Eye (tissue), 1 donor: ENCODE data around the gene ZNF280C.
"Not testable (repeated sequence)": the region's sequence is repeated elsewhere in the genome, so short reads cannot be mapped to it uniquely, and the experiment has no call there.

Experiments used
- DNase-seq: peaks from one replicate; pipeline ENCODE4 v3.0.0-alpha.2; 2015

The ZNF280C gene

DNA sequence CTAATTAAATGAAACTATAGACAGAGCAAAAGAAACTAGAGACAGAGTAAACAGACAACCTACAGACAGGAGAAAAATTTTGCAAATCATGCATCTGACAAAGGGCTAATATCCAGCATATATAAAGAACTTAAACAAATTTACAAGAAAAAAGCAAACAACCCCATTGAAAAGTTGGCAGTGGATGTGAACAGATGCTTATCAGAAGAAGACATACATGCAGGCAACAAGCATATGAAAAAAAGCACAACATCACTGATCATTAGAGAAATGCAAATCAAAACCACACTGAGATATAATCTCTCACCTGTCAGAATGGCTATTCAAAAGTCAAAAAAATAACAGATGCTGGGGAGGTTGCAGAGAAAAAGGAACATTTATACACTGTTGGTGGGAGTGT lies 14.8 kb downstream of the ZNF280C start:
- no peak for DNase-seq

DNA sequence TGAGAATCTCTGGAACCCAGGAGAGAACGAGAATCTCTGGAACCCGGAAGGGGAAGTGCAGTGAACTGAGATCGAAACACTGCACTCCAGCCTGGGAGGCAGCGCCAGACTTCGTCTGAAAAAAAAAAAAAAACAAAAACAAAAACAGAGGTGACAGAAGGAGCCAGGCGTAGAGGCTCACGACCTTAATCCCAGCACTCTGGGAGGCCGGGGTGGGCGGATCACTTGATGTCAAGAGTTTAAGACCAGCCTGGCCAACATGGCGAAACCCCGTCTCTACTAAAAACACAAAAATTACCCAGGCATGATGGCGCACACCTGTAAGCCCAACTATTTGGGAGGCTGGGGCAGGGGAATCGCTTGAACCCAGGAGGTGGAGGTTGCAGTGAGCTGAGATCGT lies 17.0 kb downstream of the ZNF280C start:
- DNase-seq = no peak

DNA sequence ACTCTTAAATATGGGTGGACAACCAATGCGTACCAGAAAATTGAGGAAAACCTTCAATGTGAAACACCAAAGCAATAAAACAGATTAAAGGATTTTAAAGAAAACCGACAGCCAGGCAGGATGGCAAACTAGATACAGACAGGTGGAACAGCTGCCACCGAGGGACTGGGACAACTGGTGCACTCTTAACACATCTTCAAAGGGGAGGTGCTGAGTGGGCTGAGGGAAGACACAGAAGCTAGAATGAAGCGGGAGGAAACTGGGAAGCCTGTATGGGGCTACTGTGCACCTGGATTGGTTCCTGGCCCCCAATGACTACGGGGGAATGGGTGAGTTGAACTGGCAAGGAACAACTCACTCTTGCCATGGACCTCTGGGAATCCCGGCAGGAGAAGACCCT lies 20.7 kb downstream of the ZNF280C start:
- no peak for DNase-seq

DNA sequence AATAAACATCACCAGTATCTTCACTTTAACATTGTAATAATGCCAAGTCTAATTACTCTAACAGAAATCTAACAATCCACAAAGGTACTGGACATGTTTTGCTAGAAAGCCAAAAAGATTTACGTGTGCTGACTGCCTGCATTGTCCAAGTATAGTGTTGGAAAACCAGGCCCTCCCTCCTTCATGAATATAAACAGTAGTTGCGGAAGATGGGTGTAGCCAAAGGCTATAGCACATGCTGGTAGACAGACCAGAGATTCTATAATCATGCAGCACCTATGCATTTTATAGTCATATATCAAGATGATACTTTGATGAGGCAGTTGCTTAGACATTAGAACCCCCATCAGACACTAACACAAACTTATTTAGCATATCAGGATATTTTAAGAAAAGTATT lies 22.6 kb downstream of the ZNF280C start:
- no peak for DNase-seq

DNA sequence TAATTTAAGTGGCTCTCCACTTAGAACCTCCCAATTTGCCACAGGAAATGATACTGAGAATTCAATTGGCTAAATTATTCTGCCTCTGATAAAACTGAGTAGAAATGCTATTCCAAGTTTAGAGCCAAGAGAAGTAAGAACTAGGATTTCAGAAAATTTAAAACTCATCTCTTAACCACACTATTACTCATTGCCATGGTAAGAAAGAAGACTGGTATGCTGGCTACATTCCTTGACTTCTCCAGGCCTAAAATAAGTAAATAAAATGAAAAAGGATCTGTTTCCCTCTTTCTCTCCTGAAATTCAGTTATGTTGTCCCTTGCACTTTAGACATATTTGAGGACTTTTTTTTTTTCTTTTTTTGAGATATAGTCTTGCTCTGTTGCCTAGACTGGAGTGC lies 23.3 kb downstream of the ZNF280C start:
- DNase-seq = no peak

DNA sequence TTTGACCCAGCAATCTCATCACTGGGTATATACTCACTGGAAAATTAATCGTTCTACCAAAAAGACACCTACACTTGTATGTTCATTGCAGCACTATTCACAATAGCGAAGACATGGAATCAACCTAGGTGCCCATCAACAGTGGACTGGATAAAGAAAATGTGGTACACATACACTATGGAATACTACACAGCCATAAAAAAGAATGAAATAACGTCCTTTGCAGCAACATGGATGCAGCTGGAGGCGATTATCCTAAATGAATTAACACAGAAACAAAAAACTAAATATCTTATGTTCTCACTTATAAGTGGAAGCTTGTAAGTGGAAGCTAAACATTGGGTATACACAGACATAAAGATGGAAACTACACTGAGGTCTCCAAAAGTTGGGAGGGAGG lies 37.5 kb downstream of the ZNF280C start:
- DNase-seq = not testable (repeated sequence)

DNA sequence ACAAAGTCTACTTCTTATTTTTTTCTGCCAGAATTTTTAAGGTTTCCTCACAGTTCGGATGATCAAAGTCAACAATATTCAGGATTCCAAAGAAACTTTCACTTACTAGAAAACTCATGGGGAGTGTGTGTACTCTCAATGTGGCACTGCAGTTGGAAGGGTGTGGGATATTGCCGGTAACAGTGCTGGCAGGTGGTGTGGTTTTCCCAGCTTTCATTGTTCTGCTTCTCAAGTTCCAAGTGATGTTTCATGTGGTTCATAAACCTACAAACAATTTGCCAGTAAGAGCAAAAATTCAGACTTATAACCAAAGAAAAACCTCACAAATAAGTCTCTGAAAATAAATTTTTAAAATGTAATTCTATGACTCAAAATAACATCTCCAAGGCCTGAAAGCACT lies 39.8 kb downstream of the ZNF280C start:
- DNase-seq = no peak

DNA sequence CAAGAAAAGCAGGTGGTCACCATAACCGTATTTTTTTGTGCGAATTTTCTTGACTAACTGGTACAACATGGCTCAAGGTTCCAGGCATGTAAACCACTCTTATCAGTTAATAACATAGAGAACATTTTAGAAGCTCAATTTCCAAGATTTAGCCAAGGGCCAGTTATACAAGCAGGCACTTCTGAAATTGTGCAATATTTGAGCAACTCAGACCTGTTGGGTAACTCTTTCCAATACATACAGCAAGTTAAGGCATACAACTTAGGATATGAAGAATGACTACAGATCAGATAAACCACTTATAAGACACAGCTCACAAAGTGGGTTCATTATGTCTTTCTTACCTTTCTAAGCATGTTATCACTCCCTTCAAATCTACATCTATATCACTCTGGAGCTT lies 43.9 kb downstream of the ZNF280C start:
- DNase-seq = no peak

DNA sequence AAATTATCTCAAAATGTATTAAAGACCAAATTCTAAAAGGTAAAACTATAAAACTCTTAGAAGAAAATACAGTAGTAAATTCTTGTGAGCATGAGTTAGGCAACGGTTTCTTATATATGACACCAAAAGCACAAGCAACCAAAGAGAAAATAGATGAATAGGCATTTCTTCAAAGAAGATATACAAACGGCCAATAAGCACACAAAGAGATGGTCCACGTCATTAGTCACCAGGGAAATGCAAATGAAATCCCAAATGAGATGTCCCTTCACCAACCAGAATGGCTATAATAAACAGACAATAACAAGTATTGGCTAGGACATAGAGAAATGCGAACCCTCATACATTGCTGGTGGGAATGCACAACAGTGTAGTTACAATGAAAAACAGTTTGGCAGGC lies 52.4 kb downstream of the ZNF280C start:
- DNase-seq = no peak

DNA sequence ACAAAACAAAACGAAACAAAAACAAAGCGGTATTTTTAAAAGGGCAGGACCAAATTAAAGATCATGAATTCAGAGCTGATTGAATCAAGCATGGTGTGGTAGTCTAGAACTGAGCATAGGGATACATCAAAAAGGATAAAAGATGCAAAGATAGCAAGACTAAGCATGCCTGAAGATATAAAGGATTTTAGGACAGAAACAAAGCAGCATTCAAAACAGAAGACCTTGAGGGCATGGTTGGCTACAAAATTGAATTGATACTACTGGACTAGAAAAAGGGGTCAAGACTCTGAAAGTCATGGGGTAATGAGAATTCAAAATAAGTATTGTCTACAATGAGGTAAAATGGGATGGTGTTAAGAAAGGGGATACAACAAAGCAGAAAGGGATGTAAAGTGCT lies 55.3 kb downstream of the ZNF280C start:
- no peak for DNase-seq

DNA sequence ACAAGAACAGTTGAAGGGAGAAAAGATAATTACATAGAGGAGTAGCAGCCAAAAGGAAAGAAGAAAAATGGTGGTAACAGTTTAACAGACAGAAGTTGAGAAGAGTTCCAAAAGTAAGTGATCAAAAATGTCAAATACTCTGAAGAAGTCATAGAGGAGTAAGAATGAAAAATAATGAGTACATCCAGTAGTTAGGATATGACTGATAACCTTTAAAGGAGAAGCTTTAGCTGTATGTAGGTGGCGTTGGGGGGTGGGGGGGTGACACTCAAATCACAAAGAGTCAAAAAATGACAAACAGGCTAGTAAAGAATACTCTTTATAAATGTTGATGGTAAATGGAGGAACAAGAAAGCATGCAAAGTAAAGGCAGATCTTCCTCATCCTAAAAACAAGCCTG lies 56.3 kb downstream of the ZNF280C start:
- DNase-seq = no peak

DNA sequence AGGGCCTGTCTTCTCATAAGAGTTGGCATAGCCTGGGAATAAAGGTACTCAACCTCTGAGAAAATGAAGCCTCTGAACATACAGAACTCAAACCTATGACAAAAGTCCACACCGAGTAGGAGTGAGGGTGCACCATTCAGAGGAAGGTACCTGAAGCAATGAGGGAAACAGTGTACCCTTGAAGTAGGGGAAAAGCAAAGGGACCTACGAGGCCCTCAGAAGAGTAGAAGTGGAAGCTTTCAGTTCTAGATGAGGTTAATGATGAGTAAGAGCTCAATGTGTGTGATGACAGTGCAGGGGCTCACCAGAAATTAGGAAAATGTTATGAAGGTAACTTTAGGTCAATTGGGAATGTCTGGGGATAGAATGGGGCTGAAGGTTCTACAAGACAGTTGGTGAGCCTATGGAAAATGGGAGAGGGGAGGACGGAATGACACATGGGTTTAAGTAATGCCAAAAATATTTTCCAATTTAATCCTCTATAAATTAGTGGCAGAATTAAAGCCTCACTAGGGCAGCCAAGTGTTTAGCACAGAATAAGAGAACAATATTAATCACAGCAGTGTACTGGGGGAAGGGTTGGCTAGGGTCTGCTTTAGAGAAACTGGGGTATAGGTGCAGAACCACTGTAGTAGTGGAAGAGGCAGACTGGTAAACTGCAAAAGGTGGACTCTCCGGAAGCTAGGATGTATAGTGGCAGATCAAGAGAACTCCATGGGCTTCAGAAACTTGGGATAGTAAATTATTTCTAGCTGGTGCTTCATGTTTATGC lies 57.1 kb downstream of the ZNF280C start:
- no peak for DNase-seq

DNA sequence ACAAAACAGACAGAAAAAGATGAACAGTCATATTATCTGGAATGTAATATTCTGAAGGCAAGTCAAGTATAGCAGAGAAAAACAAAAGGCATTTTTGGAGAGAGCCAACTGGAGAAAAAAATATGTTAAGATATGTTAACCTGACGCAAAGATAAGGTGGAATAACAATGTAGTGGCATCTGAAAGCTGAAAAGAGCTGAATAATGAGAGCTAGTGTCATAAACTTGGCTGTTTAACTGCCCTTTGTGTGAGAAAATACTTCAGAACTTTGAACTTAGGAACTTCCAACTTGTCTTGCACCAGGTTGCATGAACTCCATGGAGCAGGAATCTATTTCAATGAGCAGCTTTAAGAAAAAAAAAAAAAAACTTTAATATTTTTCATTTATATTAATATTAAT lies 64.1 kb downstream of the ZNF280C start:
- no peak for DNase-seq

DNA sequence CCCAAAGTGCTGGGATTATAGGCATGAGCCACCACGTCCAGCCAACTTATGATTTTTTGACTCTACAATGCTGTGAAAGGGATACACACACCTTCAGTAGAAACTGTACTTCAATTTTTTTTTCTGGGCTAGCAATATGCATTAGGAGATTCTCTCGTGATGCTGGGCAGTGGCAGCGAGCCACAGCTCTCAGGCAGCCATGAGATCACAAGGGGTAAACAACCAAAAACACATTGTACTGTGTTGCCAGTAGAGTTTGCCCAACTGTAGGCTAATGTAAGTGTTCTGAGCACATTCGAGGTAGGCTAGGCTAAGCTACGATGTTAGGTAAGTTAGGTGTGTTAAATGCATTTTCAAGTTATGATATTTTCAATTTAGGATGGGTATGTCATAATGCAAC lies 71.2 kb downstream of the ZNF280C start:
- no peak for DNase-seq

DNA sequence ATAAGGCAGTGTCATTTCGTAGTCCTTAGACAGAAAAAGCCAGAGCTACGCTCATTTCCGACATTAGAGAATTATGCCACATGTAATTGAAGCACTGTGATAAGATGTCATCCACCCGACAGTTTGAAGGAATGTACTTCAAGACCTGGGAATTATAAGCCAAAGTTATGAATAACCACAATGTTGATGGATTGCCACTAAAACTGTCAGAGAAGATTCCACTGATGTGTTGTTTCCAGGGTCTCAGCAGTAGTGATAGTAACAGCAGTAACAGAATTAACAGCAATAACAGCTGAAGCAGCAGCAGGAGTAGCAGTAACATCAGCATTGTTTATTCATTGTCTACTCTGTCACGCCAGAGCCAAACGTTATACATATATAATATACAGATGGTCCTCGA lies 72.2 kb downstream of the ZNF280C start:
- no peak for DNase-seq

DNA sequence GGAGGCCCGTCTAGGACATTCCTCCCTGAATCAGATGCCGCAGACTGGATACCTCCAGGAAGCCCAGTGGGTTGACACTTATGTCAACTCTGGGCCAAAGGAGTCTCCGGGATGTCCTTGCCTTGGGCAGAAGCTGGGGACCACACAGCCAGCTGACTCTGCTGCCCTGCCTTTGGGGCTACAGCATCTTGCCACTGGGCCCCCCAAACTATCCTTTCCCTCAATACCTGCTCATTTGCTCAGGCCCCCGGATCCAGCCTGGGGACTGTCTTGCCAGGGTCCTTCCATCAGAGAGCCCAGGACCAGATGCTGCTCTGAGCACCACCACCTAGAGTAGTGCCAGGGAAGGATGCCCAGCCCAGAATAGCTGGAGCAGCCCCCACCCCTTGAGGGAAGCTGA lies 77.9 kb downstream of the ZNF280C start:
- DNase-seq = no peak

DNA sequence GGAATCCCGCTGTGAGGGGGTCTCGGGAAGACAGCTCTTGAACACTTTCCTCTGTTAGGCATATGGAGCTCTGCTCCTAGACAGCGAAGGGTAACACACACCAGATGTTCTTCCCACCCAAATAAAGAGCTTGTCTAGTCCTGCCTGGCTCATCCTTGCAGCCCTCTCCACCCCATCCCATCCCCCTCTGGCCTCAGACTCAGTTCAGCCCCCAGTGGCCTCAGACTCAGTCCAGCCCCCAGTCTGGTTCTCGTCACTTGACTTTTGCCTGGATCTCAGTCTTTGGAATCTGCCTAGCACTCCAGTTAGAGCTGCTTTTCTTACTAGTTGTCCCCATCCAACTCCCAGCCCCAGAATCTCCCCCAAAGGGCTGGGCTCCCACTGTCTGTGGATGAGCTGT lies 82.0 kb downstream of the ZNF280C start:
- no peak for DNase-seq

DNA sequence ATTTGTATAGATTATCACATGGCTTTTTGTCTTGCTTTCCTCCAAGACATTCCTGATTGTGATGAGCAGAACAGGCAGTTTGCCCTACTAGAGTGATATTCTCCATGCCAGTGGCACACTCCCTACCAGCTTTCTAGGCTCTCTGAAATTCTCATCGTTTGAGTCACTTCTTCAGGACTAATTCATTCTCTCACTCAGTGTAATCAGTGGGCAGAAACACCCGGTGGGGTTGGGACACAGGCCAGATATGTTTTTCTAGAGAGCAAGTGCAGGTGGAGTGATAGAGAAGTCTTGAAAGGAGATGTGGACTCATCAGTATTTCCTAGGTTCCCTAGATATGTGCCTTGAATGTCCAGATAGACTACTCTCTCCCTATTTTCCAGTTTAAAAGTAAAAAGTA lies 83.8 kb downstream of the ZNF280C start:
- DNase-seq = no peak

DNA sequence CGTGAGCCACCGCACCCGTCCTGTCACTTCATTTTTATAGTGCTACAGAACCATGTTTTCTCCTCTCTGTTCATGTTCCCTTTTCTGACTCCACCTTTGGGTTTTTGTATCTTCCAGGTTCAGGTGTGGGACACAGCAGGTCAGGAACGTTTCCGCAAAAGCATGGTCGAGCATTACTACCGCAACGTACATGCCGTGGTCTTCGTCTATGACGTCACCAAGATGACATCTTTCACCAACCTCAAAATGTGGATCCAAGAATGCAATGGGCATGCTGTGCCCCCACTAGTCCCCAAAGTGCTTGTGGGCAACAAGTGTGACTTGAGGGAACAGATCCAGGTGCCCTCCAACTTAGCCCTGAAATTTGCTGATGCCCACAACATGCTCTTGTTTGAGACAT lies 84.5 kb downstream of the ZNF280C start:
- DNase-seq = no peak

DNA sequence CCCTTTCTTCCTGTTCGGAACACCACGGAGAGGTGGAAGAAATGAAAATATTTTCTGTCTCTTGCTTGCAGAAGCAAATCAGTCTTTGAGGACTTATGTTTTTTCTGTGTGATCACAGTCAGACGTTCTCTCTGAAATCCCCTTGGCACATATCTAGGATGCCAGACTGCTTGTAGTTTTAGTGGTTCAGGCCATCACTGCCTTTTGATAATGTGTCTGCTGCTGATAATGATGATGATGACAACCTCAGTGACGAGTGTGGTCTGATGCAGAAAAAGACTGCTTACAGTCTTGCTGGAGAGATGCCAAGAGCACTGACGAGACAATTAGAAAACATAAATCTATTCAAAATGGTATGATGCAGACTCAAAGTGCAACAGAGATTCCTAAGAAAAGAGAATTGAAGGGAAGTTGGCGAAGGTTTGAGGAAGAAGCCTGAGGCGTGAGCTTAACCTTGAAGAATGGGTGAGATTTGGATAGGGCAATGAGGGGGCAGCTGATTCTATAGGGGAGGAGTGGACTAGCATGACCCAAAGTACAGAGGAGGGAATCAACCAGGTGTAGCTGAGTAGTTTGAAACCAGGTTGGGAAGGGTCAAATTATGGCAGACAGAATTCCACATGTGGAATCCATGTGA lies 89.0 kb downstream of the ZNF280C start:
- DNase-seq = no peak

DNA sequence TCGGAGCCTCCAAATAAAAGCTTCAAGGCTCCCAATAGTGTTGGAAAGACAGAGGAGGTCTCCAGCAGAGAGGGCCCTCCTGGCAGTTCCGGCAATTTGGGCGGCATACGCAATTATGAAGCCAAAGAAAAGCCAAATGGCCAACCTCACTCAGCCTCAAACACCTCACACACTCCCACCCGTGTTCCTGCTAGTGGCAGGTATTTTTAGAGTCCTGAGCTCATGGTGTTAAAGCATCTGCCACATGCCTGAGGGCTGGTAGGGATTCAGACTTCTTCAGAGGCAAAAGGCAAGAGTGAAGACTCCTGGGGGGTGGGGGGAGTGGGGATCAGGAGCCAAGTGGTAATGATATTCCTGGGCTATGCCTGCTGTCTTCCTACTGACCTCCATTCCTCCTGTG lies 89.5 kb downstream of the ZNF280C start:
- DNase-seq = no peak

DNA sequence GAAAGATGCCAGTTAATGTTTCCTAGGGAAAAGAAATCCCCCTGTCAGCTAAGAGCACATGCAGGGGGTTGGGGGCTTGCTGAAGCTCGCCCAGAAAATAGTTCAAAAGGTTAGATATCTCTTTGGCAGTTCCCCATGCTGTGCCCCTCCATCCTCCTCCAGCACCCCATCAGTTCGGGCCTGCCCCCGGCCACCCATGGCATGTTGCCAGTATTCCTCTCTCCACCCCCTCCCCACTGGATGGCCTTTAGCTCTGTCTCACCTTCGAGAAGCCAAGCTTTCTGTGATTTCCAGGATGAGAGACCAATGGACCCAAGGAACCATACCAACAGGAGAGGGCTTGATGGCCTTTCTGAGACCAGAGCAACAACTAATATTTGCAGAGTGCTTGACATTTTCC lies 91.8 kb downstream of the ZNF280C start:
- DNase-seq = no peak

DNA sequence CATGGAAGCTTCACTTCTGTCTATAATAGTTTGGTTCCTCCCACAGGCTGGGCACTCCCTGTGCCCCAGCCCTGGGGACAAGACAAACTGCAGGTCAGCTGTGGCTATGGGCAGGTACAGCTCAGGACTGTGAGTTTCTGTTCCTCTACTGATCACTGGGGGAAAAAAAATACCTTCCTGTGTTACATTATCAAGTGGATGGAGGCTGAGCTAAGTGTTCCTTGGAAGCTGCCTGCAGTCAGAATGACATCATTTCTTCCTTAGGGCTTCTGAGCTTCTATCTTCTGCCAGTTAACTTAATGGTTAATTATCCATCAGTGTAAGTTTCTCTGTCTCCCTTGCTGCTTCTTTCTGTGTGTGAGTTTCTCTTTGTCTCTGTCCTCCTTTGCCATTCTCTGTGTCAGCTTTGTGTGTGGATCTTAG lies 92.3 kb downstream of the ZNF280C start:
- no peak for DNase-seq

DNA sequence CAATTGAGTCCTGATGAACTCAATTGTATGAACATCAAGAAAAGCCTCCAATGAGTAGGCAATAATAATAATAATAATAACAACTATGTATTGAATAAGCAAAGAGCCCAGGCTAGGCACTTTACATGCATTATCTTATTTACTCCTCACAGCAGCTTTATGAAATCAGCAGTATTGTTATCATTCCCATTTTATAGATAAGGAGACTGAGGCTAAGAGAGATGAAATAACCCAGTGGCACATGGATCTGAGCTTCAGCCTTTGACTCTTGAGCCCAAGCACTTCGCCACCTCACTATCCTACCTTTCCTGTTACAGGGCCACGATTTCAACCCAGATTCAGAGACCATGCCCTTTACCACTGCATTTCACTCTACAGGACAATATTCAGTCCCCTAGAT lies 93.8 kb downstream of the ZNF280C start:
- DNase-seq = no peak
